GM18502 (cell line): ENCODE measurements around the gene AIP.
"Not testable (repeated sequence)": the region's sequence is repeated elsewhere in the genome, so short reads cannot be mapped to it uniquely, and the experiment has no call there.

ENCODE experiments used
- ATAC-seq: cut with Tn5 transposase; IDR thresholded peaks from one replicate; pipeline ENCODE4 v1.9.1; 2021; ENCODE audit warnings: mild to moderate bottlenecking; ENCODE audit not compliant: unreplicated experiment, poor library complexity

The AIP gene

DNA sequence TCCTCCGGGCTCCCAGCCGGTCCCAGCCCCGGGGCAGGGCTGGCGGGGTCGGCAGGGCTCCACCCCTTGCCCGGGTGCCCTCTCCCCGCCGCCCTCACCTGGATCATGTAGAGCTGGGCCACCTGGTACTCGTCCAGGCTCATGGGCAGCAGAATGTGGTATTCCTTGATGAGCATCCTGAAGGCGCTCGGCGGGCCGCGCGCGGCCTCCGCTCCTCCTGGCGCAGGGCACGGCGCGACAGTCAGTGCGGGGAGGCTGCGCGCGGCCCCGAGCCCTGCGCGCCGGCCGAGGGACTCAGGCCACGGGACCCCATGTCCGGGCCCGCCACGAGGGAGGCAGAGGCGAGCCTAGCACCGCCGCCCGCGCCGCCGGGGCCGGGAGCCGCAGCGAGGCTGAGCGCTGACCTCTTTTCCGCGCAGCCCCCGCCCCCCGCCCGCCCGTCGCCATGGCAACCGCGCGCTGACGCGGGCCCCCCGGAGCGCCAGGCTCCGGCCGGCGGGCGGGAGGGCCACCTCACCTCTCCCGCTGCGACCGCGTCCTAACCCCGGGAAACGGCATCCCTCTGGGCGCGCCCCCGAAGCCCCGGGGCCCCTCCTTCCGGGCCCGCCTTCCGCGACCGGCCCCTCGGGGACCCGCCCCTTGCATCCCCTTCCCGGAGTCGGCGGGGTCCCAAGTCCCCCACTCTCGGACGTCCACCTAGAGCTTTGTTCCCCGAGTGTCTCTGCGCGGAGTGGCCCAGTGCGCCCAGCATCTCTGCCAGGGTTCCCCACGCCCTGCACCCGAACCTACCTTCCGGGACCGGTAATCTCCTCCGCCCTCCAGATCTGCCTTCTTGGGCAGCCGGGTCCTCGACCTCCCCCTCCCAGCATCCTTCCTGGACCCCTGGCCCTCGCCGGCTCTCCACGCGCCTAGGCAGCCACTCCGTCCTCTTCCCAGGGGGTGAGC is 21.5 kb downstream of the AIP start:
- no peak for ATAC-seq

- no peak for ATAC-seq
Observed at GRCh38 chr11:67504950-67505581, 22.2 kb downstream of the AIP start, which contains the start of gene PITPNM1. Gene PITPNM1, minus strand, starts transcription at chr11:67505363. Its CDS starts 1,183 bp downstream, at chr11:67504180.

GRCh38 chr11:67505605-67506396 is 23.0 kb downstream of the AIP start:
- peak; percentile 29 for ATAC-seq

DNA sequence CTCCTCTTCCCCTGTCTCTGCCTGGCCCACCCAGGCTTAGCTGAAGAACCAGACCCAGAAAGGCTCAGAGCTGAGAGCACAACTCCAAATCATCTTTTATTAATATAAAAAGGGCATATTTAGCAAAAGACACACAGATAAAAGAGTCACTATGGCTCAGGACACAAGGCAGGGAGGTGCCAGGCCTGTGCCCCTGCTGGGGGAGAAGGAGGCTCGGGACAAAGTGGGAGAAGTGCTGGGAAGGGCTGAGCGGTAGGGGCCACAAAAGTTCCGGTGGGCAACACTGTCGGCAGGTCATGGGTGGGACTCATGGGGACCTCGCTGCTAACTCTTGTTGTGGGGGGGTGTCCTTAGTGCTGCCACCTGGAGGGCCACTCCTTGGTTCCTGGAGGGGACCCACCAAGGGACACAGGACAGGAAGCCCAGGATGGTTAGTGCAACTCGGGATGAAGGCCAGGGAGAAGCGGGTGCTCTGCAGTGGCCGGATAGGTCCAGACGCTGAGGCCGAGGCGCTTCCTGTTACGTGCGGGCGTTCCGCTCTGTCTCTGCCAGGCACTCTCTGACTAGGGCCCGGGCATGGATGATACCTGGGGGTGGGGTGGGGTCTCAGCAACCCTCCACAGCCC is 23.7 kb downstream of the AIP start:
- no peak for ATAC-seq

GRCh38 chr11:67507242-67507863 is 24.5 kb downstream of the AIP start:
- ATAC-seq = no peak

- ATAC-seq = peak; percentile 73
Observed at GRCh38 chr11:67507864-67508485, 25.1 kb downstream of the AIP start, which contains the start of gene CDK2AP2. Gene CDK2AP2, minus strand, starts transcription at chr11:67508162. Its CDS starts 80 bp downstream, at chr11:67508082.

- ATAC-seq = peak; percentile 42
Observed at GRCh38 chr11:67508486-67509121, 25.8 kb downstream of the AIP start.

GRCh38 chr11:67510023-67510345 is 27.2 kb downstream of the AIP start:
- ATAC-seq = no peak

- not testable (repeated sequence) for ATAC-seq
Observed at GRCh38 chr11:67511558-67511957, 28.7 kb downstream of the AIP start.

GRCh38 chr11:67514116-67514515 is 31.3 kb downstream of the AIP start:
- no peak for ATAC-seq

DNA sequence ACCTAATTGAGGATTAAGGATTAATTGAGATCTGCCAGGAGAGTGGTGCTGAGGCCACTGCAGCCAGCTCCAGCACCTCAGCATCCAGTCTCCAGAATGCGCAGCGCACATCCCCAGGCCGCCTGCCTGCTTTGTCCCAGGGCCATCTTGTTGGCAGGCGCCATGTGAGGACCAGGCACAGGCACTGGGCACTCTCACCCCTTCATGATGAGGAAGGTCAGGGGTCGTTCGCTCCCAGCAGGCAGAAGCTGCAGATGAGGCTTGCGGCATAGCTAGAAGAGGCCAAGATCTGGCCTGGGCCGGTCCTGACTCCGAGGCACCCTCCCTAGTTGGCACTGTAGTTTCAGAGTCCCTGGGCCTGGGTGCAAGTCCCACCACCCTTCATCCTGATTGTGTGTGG is 34.0 kb downstream of the AIP start:
- ATAC-seq = no peak

DNA sequence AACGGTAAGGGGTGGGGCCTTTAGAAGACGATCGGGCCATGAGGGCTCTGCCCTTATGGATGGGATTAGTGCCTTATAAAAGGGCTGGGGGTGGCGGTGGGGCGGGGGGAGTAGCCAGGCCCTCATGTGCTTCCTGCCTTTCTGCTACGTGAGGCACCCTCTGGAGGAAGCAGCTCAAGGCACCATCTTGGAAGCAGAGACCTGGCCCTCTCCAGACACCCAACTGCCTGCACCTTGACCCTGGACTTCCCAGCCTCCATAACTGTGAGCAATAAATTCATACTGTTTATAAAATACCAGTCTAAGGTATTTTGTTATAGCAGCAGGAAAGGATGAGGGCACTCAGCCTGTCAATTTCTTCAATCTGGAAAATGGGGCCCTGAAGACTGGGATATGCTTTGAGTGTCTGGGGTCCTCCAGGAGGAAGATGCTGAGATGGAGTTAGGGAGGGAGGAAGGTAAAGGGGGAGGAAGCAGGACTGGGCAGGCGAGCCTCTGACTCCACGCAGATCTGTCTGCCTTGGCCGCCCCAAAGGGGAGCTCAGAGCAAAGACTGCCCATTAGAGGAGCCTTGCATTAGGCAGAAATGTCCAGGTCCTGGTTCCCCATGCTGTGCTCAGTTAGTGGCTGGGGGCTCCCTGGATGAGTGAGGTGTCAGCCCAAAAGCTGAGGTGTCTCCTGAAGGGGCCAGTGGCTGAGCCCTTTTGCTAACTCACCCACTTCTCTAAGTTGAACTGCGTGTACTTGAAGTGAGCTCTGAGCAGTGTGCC is 35.1 kb downstream of the AIP start:
- no peak for ATAC-seq

DNA sequence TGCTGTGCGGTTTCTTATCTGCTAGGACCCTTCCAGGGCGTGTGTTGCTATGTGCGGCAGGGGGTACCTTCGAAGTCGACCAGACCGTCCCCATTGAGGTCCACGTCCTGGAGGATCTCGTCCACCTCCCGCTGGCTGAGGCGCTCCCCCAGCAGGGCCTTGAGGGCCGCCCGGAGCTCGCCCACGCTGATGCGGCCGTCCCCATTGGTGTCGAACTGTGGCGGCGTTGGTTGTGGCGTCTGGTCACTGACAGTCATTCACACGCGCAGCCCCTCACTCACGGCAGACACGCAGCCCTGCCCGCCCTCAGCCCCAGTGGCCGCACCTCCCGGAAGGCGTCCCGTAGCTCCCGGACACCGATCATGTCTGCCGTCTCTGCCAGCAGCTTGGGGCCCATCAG is 36.9 kb downstream of the AIP start:
- no peak for ATAC-seq

DNA sequence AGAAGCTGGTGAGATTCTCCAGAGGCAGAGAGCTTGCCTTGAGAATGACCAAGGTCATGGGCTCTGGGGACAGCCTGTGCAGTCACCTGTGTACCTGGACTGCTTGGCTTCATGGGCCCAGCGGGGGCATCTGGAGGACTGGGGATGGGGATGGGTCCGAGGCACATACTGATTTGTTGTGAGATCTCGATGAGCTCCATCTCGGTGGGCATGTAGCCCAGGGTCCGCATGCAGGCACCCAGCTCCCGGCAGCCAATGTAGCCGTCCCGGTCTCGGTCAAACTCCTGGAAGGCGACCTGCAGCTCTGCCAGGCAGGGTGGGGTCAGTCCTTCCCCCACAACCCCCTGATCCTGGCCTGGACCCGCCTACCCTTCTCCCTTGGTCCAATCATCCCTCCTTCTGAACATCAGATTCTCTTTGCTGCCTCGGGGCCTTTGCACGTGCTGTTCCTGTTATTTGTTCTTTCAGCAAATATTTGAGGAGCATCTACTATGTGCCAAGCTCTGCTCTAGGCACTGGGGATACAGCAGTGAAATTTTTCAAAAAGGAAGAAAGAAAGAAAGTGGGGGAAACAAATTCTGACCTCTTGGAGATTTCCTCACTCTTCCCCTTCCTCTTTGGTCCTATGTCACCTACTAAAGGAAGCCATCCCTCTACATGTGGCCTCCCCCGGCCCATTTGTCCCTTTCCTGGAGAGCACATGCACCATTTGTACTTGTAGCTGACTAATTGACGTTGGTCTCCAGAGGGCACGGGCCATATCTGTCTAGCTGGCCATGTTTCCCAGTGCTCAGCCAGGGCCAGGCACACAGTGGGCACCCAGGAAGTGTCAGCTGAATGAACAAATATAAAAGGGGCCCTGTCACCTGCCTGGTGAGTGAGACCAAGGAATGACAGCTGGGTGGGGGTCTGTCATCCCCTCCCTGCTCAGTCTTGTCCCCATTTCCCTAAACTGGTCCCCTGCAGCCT is 38.3 kb downstream of the AIP start:
- no peak for ATAC-seq

- no peak for ATAC-seq
Observed at GRCh38 chr11:67521924-67522323, 39.1 kb downstream of the AIP start.

GRCh38 chr11:67522338-67522737 is 39.5 kb downstream of the AIP start:
- no peak for ATAC-seq
